ENCODE results near the gene RNF26.

Gene RNF26

DNA sequence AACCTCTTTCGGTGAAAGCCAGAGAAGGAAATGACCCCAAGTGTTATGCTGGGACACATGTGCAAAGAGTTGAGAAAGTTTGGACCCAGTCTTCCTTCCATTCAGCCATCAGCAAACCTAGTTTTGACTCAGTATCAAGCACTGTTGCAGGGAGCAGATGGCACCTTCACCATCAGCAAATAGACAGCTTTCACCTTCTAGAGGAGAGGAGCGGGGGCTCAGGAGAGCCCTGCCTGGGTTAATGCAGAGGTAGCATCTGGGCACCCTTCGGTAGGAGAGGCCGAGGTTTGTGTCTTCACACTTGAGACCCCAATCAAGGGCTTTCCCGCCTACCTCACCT lies 28.4 kb downstream of the RNF26 start:
- peaks cover 5% of the 10 kb centered on the region; the same call in 1 of the 2 replicates for H3K27me3 ChIP-seq (ENCODE audit: low read depth, low read length)
- H3K79me2 ChIP-seq (ENCODE audit: low read length): no peaks in the 10 kb centered on the region
- no peak for TF ChIP-seq CTCF (IDR thresholded peaks at IDR 0.05; ENCODE audit: low read depth, low read length)
- no peak overlapping the region for H3K4me3 ChIP-seq (ENCODE audit: low read length)
- H2AFZ ChIP-seq (ENCODE audit: low read depth, low read length): no peak overlapping the region
- no peak overlapping the region for H3K4me2 ChIP-seq (ENCODE audit: low read length)
- no peak overlapping the region for H3K9ac ChIP-seq (ENCODE audit: low read length)
- no peaks in the 10 kb centered on the region for H4K20me1 ChIP-seq (ENCODE audit: insufficient read depth, low read length)
- no peaks in the 10 kb centered on the region for H3K36me3 ChIP-seq (replicated peaks; ENCODE audit: low read depth, low read length)
- no peak overlapping the region for H3K27ac ChIP-seq (ENCODE audit: low read length)
- no peaks in the 10 kb centered on the region for H3K9me3 ChIP-seq (ENCODE audit: insufficient read depth, low read length)
- H3K4me1 ChIP-seq (ENCODE audit: low read length): peaks cover 17% of the 10 kb centered on the region

- Histone ChIP-seq H4K20me1 (ENCODE audit: insufficient read depth, low read length) (no peaks in the 10 kb centered on the region), H3K4me3 (ENCODE audit: low read length) (no peak overlapping the region), H3K36me3 (replicated peaks; ENCODE audit: low read depth, low read length) (no peaks in the 10 kb centered on the region), H3K27me3 (ENCODE audit: low read depth, low read length) (peaks cover 10% of the 10 kb centered on the region), H3K9ac (ENCODE audit: low read length) (no peak overlapping the region), H2AFZ (ENCODE audit: low read depth, low read length) (no peak overlapping the region), H3K4me1 (ENCODE audit: low read length) (peaks cover 17% of the 10 kb centered on the region), H3K79me2 (ENCODE audit: low read length) (no peaks in the 10 kb centered on the region), H3K4me2 (ENCODE audit: low read length) (no peak overlapping the region), H3K9me3 (ENCODE audit: insufficient read depth, low read length) (no peaks in the 10 kb centered on the region), H3K27ac (ENCODE audit: low read length) (no peak overlapping the region)
- TF ChIP-seq CTCF (IDR thresholded peaks at IDR 0.05; ENCODE audit: low read depth, low read length): no peak
Measured at GRCh38 chr11:119363081-119363850, 28.9 kb downstream of the RNF26 start.

- Histone ChIP-seq H3K9me3 (ENCODE audit: insufficient read depth, low read length) (no peaks in the 10 kb centered on the region), H3K27me3 (ENCODE audit: low read depth, low read length) (peaks cover 13% of the 10 kb centered on the region), H3K9ac (ENCODE audit: low read length) (no peak overlapping the region), H3K4me2 (ENCODE audit: low read length) (no peak overlapping the region), H3K4me3 (ENCODE audit: low read length) (no peak overlapping the region), H2AFZ (ENCODE audit: low read depth, low read length) (no peak overlapping the region), H3K4me1 (ENCODE audit: low read length) (peaks cover 17% of the 10 kb centered on the region), H3K79me2 (ENCODE audit: low read length) (no peaks in the 10 kb centered on the region), H3K27ac (ENCODE audit: low read length) (no peak overlapping the region), H3K36me3 (replicated peaks; ENCODE audit: low read depth, low read length) (no peaks in the 10 kb centered on the region), H4K20me1 (ENCODE audit: insufficient read depth, low read length) (no peaks in the 10 kb centered on the region)
- TF ChIP-seq CTCF (IDR thresholded peaks at IDR 0.05; ENCODE audit: low read depth, low read length) (no peak), EZH2phosphoT487 (IDR thresholded peaks at IDR 0.05; ENCODE audit: low read depth) (no peak)
Measured at GRCh38 chr11:119363851-119364590, 29.7 kb downstream of the RNF26 start.

GRCh38 chr11:119365071-119365591 lies 30.8 kb downstream of the RNF26 start:
- H3K27me3 ChIP-seq (ENCODE audit: low read depth, low read length): peaks cover 13% of the 10 kb centered on the region
- H3K9ac ChIP-seq (ENCODE audit: low read length): no peak overlapping the region
- no peaks in the 10 kb centered on the region for H3K36me3 ChIP-seq (replicated peaks; ENCODE audit: low read depth, low read length)
- no peaks in the 10 kb centered on the region for H3K9me3 ChIP-seq (ENCODE audit: insufficient read depth, low read length)
- no peak overlapping the region for H2AFZ ChIP-seq (ENCODE audit: low read depth, low read length)
- TF ChIP-seq CTCF (IDR thresholded peaks at IDR 0.05; ENCODE audit: low read depth, low read length): no peak
- no peak for TF ChIP-seq EZH2phosphoT487 (IDR thresholded peaks at IDR 0.05; ENCODE audit: low read depth)
- no peaks in the 10 kb centered on the region for H3K79me2 ChIP-seq (ENCODE audit: low read length)
- H3K4me1 ChIP-seq (ENCODE audit: low read length): peaks cover 8% of the 10 kb centered on the region; the same call in 1 of the 2 replicates
- no peak overlapping the region for H3K4me2 ChIP-seq (ENCODE audit: low read length)
- H3K4me3 ChIP-seq (ENCODE audit: low read length): no peak overlapping the region
- no peaks in the 10 kb centered on the region for H4K20me1 ChIP-seq (ENCODE audit: insufficient read depth, low read length)
- H3K27ac ChIP-seq (ENCODE audit: low read length): no peak overlapping the region
